Stimulated activated CD4-positive, alpha-beta T cell treated with anti-CD3 and anti-CD28 coated beads, TNF-alpha, amount 100 ng/mL, for 1 hour (primary cell): ENCODE measurements around the gene ITK.
"Not testable (repeated sequence)": the region's sequence is repeated elsewhere in the genome, so short reads cannot be mapped to it uniquely, and the experiment has no call there.

Source experiments
- DNase-seq, 3 donors: peaks; one replicate each; pipeline ENCODE4 v3.0.0-alpha.2; 2020; ENCODE audit warnings: low read depth in 3 of 3, low spot score in 1 of 3

ITK gene

GRCh38 chr5:157210652-157211051 lies 30.0 kb downstream of the ITK start:
- not testable (repeated sequence) for DNase-seq

- no peak for DNase-seq
Measured at GRCh38 chr5:157212307-157212706, 31.7 kb downstream of the ITK start.

- no peak for DNase-seq
Measured at GRCh38 chr5:157213527-157214243, 33.0 kb downstream of the ITK start.

GRCh38 chr5:157214415-157214814 lies 33.8 kb downstream of the ITK start:
- no peak for DNase-seq

- DNase-seq: no peak
Measured at GRCh38 chr5:157214861-157215513, 34.3 kb downstream of the ITK start.

GRCh38 chr5:157215514-157216167 lies 35.0 kb downstream of the ITK start:
- DNase-seq: no peak

- no peak for DNase-seq
Measured at GRCh38 chr5:157216391-157217142, 35.9 kb downstream of the ITK start.

- peak in 1 of 3 donors; percentile 44 for DNase-seq
Measured at GRCh38 chr5:157217289-157218024, 36.8 kb downstream of the ITK start.

GRCh38 chr5:157219491-157220271 lies 39.0 kb downstream of the ITK start:
- no peak for DNase-seq

- no peak for DNase-seq
Measured at GRCh38 chr5:157221959-157222358, 41.3 kb downstream of the ITK start.

- DNase-seq: peak in 2 of 3 donors; percentile 20 to 40
Measured at GRCh38 chr5:157222506-157223230, 42.0 kb downstream of the ITK start.

- DNase-seq: no peak
Measured at GRCh38 chr5:157225469-157226422, 45.1 kb downstream of the ITK start.

- no peak for DNase-seq
Measured at GRCh38 chr5:157230610-157231009, 50.0 kb downstream of the ITK start.

GRCh38 chr5:157232706-157233105 lies 52.1 kb downstream of the ITK start:
- DNase-seq: no peak

GRCh38 chr5:157233515-157233914 lies 52.9 kb downstream of the ITK start:
- DNase-seq: no peak

GRCh38 chr5:157236423-157236822 lies 55.8 kb downstream of the ITK start:
- DNase-seq: no peak

- no peak for DNase-seq
Measured at GRCh38 chr5:157241483-157241882, 60.8 kb downstream of the ITK start.

- not testable (repeated sequence) for DNase-seq
Measured at GRCh38 chr5:157244704-157245103, 64.1 kb downstream of the ITK start.
